Natural killer cell (primary cell): ENCODE data around the gene C1orf122. TPM values are rescaled to one million over a fixed set of nuclear protein-coding genes. Genes with fewer than 3 reads are reported as not detected.

ENCODE experiments used
- total RNA-seq, 4 donors: library from RNA; stranded (reverse); fragments of 120-200 nt in 1 of 4; gene quantifications; one replicate each; pipeline versions ENCODE4 v1.2.3 to v1.2.4, GENCODE V29; 2013 to 2022

Gene C1orf122
- total RNA-seq, 3 donors from 2014 or later (not counting 1 experiment from before 2014, with no cell fraction given): 13.9 to 22.9 (median 14.9) TPM

Other genes starting within 250 kb of the C1orf122 start
- gene GNL2, start 211.9 kb upstream of the C1orf122 start, total RNA-seq: 10 to 100 TPM; 70.7 to 89.9 (median 85.8) TPM
- not detected for gene RSPO1, start 172.9 kb upstream of the C1orf122 start, total RNA-seq
- gene CDCA8, start 115.3 kb upstream of the C1orf122 start, total RNA-seq: 1 to 10 TPM; 1.6 to 3.3 (median 2.2) TPM
- not detected for gene EPHA10, start 42.7 kb upstream of the C1orf122 start, total RNA-seq
- 1 to 10 TPM; 1.6 to 3.8 (median 2.4) TPM for gene MANEAL, start 13.9 kb upstream of the C1orf122 start, total RNA-seq
- gene YRDC, start 418 bp downstream of the C1orf122 start, total RNA-seq: 10 to 100 TPM; 19.9 to 26.2 (median 24.4) TPM
- gene MTF1, start 51.8 kb downstream of the C1orf122 start, total RNA-seq: 10 to 100 TPM; 31.2 to 35.6 (median 32.7) TPM
- 10 to 100 TPM; 34.0 to 66.2 (median 54.7) TPM for gene INPP5B, start 139.3 kb downstream of the C1orf122 start, total RNA-seq
- gene SF3A3, start 182.2 kb downstream of the C1orf122 start, total RNA-seq: 10 to 100 TPM; 48.7 to 75.8 (median 71.1) TPM
- 10 to 100 TPM; 49.3 to 82.6 (median 53.6) TPM for gene FHL3, start 197.7 kb downstream of the C1orf122 start, total RNA-seq
- gene UTP11, start 204.9 kb downstream of the C1orf122 start, total RNA-seq: 10 to 100 TPM; 13.4 to 20.7 (median 19.2) TPM
- under 1 TPM in 2 of 3 donors, not detected in 1; 0.12 to 0.15 TPM for gene POU3F1, start 239.0 kb downstream of the C1orf122 start, total RNA-seq